Ascending aorta (tissue), 2 donors: Measurements from ENCODE around the gene ART3. TPM values are rescaled to one million over a fixed set of nuclear protein-coding genes. Genes with fewer than 3 reads are reported as not detected.
A peak's percentile ranks its signal among the peaks of the same experiment; 100 is the strongest.

ENCODE experiments used
- DNase-seq, 2 donors: peaks; one replicate each; pipeline ENCODE4 v3.0.0-alpha.2; 2019; ENCODE audit warnings: low spot score in 2 of 2
- H3K27ac ChIP-seq, 2 donors: fragments of 200-600 bp; sonication (generic); one replicate each; pipeline ENCODE4 v1.5.1; 2016 to 2017; ENCODE audit warnings: mild to moderate bottlenecking in 1 of 2
- H3K27me3 ChIP-seq: fragments of 200-600 bp; sonication (generic); one replicate; pipeline ENCODE4 v1.5.1; 2017
- H3K36me3 ChIP-seq, 2 donors: fragments of 200-600 bp; sonication (generic); one replicate each; pipeline ENCODE4 v1.5.1; 2016
- H3K4me1 ChIP-seq, 2 donors: fragments of 200-600 bp; sonication (generic); one replicate each; pipeline ENCODE4 v1.5.1; 2016 to 2017; ENCODE audit warnings: mild to moderate bottlenecking in 1 of 2
- H3K4me3 ChIP-seq, 2 donors: fragments of 200-600 bp; sonication (generic); one replicate each; pipeline ENCODE4 v1.5.1; 2016 to 2017; ENCODE audit warnings: mild to moderate bottlenecking in 1 of 2
- H3K9me3 ChIP-seq, 2 donors: fragments of 200-600 bp; sonication (generic); one replicate each; pipeline ENCODE4 v1.5.1; 2016
- intact Hi-C: fragments of 100-400 bp; cut with DNase I; formaldehyde crosslinking; loops from one replicate; pipeline ENCODE4 v1.15.1; 2023
- total RNA-seq: library from RNA; depleted of rRNA; stranded (reverse); fragments of >200 nt; gene quantifications from one replicate; pipeline ENCODE4 v1.1.0, GENCODE V29; 2016
- TF ChIP-seq, protein P1 (sequence below), 3 experiments: fragments of 200-600 bp in 2 of 3; fragments of 450-650 bp in 1 of 3; sonication (generic) in 2 of 3; IDR thresholded peaks; one replicate each; pipeline ENCODE4 v1.5.1; 2016 to 2019; ENCODE audit warnings: antibody characterized with exemption in 3 of 3, mild to moderate bottlenecking in 1 of 3, moderate library complexity in 1 of 3

The ART3 gene
- total RNA-seq, 1 donor from 2014 or later: not detected

DNA sequence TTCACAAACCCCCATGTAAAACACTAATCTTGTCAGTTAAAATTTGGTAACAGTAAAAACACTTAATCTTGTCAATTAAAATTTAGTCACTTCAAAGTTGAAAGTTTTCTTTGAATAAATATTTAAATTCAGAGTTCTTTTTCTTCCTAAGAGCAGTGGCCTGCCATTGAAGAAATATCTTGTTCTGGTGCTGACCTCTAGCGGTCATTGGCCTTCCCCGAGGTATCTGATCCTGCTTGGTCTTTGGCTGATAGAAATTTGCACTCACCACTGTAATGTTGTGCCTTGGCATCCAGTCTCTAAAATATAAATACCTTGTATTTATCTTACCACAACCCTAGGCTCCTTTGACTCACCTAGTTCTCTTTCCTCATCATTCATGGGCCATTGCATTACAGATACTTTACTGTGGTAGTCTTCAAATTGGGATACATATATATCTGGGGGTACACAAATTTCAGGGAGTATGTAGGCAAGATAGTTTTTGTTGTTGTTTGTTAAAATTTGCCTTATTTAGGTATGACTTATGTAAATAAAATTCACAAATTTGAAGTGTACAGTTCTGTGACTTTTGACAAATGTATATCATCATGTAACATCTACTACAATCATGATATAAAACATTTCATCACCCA, 6.7 kb upstream of the ART3 start:
- no peaks in the 10 kb centered on the region for H3K4me1 ChIP-seq
- intact Hi-C loops: loop anchor here (2.0 kb wide), 1 partner anchor 77 kb away; the partner anchor contains the start of gene SDAD1
- no peaks in the 10 kb centered on the region for H3K27me3 ChIP-seq
- DNase-seq: peak in 1 of 2 donors; percentile 77
- no peaks in the 10 kb centered on the region for H3K36me3 ChIP-seq
- no peak overlapping the region for H3K4me3 ChIP-seq
- TF ChIP-seq, protein P1, sequence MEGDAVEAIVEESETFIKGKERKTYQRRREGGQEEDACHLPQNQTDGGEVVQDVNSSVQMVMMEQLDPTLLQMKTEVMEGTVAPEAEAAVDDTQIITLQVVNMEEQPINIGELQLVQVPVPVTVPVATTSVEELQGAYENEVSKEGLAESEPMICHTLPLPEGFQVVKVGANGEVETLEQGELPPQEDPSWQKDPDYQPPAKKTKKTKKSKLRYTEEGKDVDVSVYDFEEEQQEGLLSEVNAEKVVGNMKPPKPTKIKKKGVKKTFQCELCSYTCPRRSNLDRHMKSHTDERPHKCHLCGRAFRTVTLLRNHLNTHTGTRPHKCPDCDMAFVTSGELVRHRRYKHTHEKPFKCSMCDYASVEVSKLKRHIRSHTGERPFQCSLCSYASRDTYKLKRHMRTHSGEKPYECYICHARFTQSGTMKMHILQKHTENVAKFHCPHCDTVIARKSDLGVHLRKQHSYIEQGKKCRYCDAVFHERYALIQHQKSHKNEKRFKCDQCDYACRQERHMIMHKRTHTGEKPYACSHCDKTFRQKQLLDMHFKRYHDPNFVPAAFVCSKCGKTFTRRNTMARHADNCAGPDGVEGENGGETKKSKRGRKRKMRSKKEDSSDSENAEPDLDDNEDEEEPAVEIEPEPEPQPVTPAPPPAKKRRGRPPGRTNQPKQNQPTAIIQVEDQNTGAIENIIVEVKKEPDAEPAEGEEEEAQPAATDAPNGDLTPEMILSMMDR (IDR thresholded peaks at IDR 0.05): peak; percentile 9 to 76 (median 73)
- no peak overlapping the region for H3K27ac ChIP-seq
- no peaks in the 10 kb centered on the region for H3K9me3 ChIP-seq

GRCh38 chr4:76072760-76073159, 1.7 kb upstream of the ART3 start:
- no peak for DNase-seq
- intact Hi-C loops: no loop called here
- no peak overlapping the region for H3K27ac ChIP-seq
- H3K36me3 ChIP-seq: no peaks in the 10 kb centered on the region
- no peaks in the 10 kb centered on the region for H3K4me1 ChIP-seq
- no peak overlapping the region for H3K4me3 ChIP-seq
- no peaks in the 10 kb centered on the region for H3K27me3 ChIP-seq
- TF ChIP-seq, protein P1 (IDR thresholded peaks at IDR 0.05): no peak
- no peaks in the 10 kb centered on the region for H3K9me3 ChIP-seq

GRCh38 chr4:76074993-76075600, 588 bp downstream of the ART3 start:
- DNase-seq: no peak
- no peak overlapping the region for H3K4me3 ChIP-seq
- H3K9me3 ChIP-seq: no peaks in the 10 kb centered on the region
- TF ChIP-seq, protein P1 (IDR thresholded peaks at IDR 0.05): no peak
- H3K27me3 ChIP-seq: no peaks in the 10 kb centered on the region
- H3K27ac ChIP-seq: no peak overlapping the region
- H3K4me1 ChIP-seq: no peaks in the 10 kb centered on the region
- H3K36me3 ChIP-seq: no peaks in the 10 kb centered on the region
- intact Hi-C loops: no loop called here

DNA sequence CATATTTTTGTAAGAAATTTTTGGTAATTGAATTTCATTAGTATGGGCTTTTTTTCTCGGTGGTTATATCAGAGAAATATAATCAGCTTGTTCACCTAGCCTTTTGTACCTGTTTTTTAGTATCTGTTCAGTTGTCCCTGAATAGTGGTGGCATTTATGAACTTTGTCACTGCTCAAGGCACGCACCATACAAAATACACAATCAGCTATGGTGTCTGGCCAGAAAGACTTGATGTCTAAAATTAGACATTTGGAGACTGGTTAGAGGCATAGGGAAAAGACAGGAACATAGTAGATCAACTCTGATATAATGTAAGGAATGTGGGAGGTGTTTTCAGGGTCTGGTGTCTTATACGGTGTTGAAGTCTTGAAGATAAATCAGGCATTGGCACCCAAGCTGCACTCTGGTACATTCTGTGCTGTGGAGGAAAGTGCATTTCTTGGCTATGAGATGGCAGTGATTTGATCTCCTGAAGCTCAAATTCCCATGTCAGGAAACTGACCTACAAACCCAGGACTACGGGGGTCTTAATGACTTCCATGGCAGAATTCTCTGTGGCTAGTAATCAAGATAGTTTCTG, 3.6 kb downstream of the ART3 start:
- Histone ChIP-seq H3K9me3 (no peaks in the 10 kb centered on the region), H3K27me3 (no peaks in the 10 kb centered on the region), H3K36me3 (no peaks in the 10 kb centered on the region), H3K4me1 (no peaks in the 10 kb centered on the region), H3K4me3 (no peak overlapping the region), H3K27ac (no peak overlapping the region)
- DNase-seq: no peak
- intact Hi-C loops: no loop called here
- TF ChIP-seq, protein P1 (IDR thresholded peaks at IDR 0.05): no peak

- no peak for DNase-seq
- TF ChIP-seq, protein P1 (IDR thresholded peaks at IDR 0.05): no peak
- Histone ChIP-seq H3K27ac (no peak overlapping the region), H3K4me1 (no peaks in the 10 kb centered on the region), H3K4me3 (no peak overlapping the region), H3K9me3 (no peaks in the 10 kb centered on the region), H3K27me3 (no peaks in the 10 kb centered on the region), H3K36me3 (no peaks in the 10 kb centered on the region)
- intact Hi-C loops: no loop called here
Measured at GRCh38 chr4:76083386-76083988, 9.0 kb downstream of the ART3 start.
